Measurements from ENCODE around the gene FNDC7.
"Not testable (repeated sequence)": the region's sequence is repeated elsewhere in the genome, so short reads cannot be mapped to it uniquely, and the experiment has no call there.

Gene FNDC7

DNA sequence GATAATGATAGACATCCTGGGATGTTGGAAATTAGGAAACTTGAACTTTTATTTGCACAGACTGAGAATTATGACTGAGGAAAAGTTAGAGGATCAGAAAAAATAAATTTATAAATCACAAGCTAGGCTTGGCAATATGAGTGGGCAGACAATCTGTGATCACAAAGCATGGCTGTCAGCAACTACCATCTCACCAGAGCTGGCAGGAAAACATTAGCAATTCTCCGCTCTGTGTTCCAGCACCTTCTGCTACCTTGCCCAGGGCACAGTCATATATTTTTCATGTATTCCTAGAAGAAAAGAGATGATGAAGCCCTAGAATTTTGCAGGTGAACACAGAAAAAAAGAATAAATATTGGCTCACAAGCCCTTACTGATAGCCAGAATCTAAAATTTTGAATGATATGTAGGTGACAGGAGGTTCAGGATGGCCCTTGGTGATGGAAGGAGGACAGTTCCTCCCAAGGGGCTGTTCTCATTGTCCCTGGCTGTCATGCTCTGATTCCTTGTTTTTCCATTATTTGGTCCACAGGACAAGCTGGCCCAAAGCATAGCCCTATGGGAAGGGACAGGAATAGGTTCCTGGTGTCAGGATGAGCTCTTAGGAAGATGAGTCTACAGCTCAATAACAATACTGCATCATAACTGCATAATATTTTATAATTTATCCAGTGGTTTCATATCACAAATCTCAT, 21.6 kb downstream of the FNDC7 start:
- DNase-seq (ENCODE audit: low spot score): no peak

DNA sequence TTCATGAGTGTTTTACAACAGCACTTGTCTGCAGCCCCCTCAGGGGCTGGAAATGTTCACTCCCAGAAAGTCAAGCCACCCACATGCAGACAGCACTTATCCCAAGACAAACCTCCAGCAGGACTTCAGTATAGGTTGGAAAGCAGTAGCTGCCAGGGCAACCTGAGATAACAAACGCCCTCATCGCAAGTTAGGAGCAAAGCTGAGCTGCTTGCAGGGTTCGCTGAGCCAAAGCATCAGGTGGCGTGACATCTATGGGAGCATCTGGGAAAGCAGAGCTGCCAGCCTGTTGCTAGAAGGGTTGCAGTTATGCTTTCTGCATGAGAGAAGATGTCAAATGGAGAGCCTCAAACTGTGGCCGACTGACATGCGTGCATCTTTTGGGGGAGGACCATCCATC, 29.5 kb downstream of the FNDC7 start:
- DNase-seq (ENCODE audit: low spot score): no peak

DNA sequence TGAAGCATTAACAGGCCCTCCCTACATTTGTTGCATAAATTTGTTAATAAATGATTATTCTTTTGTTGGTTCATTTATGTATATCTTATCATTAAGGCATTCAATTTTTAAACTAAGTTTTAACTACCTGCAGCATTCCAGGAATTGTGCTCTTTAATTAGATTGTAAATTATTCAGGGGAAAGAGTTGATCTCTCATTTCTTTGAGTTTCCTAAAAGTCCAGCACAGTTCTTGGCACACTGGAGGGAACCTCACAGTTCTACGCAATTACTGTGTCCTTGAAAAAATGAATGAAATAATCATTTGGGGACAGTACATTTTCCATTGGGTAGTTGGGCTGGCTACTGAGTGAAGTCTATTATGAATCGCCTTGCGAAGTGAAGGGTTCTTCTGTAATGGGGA, 33.3 kb downstream of the FNDC7 start:
- DNase-seq (ENCODE audit: low spot score): no peak

DNA sequence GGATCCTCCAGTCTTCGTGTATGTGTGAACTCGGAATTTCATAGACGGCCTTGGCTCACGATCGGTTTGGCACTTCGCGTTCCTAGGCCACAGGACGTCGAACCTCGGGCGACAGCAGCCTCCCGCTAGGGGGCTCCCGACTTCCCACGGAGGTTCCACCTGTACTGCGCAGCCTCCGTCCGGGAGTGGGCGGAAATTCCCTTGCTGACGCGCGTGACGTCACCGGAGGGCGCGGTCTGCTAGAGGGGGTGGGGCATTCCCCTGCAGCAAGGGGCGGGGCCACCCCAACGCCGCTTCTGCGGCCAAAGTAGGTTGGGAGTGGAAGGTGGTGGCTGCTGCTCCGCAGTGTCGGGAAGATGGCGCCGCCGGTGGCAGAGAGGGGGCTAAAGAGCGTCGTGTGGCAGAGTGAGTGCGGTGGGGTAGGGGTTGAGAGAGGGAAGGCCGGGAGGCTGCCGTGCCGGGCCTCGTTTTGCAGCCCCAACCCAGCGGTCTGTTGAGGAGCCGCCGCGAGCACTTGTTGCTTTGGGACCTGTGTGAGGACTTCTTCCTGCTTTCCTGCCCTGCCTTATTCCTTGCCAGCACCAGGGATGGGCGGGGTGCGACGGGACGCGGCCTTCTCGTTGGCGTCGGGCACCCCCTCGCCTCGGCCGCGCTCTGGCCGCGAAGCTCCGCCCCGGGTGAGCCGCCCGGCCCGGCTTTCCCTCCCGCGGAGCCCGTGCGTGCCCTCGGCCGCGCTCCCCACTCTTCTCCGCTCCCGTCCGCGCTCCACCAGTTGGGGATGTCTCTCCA, 33.9 kb downstream of the FNDC7 start, which contains the start of gene STXBP3:
Gene STXBP3, plus strand, starts transcription at position 293 of the 789 bp plus-strand sequence. Its CDS starts 64 bp downstream, at position 357.
- DNase-seq (ENCODE audit: low spot score): peak; percentile 99

DNA sequence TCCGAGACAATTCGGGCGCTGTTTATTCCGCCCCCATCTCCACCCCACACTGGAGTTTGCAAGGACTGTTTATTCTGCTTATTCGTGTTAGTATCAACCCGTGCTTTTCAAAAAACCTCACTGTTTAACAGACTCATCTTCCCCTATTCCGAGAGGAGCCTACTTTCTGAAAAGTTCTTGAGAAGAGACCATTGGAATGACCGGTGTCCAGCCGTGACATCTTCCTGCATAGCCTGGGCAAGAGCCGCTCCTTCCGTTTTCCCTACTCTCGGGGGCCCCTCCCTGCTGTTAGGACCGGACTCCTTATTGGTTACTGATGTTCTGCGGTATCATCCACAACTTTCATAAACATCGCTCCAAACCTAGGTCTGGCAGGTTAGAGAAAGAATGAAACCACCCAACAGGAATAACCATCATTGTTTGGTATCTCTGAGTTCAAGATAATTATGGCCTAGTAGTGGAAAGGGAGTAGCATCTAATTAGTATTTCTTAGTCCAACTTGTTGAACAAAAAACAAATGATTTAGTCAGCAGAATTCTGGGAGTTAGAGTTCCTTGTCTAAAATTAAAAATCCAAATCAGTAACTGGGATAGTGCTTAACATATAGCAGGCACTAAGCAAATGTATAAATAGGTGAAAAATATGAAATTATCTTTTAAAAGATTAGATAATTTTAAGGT, 34.6 kb downstream of the FNDC7 start:
- DNase-seq (ENCODE audit: low spot score): peak; percentile 81

DNA sequence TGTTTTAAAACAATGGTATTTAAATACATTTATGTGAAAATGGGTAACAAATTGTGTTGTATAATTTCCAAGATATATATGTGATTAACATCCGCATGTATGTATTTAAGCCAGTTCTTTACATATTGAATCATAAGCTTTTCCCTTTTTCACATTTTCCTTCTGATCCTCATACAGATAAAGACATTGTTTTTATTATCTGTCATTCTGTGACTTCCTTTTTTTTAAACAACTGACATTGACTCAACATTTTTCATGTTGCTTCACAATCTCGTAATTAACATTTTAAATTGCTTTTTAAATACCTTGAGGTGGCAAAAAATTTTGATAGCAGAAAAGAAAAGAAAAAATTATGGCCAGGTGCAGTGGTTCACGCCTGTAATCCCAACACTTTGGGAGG, 35.2 kb downstream of the FNDC7 start:
- DNase-seq (ENCODE audit: low spot score): no peak

DNA sequence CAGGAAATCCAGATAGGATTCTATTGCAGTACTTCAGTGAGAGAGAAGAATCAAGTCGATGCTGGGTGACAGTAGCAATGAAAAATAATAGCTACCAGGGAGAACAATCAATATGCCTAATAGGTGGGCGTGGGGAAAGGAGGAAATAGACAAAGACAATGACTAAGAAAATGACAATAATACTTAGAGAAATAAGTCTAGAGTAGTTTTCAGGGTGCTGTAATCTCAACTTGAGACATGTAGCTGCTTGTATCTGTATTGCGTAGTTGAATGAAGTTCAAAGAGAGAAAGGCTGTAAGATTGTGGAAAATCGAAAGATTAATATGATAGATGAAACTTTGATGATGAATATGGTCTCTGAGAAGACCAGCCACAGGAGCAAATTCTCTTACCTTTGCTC, 36.4 kb downstream of the FNDC7 start:
- no peak for DNase-seq (ENCODE audit: low spot score)

DNA sequence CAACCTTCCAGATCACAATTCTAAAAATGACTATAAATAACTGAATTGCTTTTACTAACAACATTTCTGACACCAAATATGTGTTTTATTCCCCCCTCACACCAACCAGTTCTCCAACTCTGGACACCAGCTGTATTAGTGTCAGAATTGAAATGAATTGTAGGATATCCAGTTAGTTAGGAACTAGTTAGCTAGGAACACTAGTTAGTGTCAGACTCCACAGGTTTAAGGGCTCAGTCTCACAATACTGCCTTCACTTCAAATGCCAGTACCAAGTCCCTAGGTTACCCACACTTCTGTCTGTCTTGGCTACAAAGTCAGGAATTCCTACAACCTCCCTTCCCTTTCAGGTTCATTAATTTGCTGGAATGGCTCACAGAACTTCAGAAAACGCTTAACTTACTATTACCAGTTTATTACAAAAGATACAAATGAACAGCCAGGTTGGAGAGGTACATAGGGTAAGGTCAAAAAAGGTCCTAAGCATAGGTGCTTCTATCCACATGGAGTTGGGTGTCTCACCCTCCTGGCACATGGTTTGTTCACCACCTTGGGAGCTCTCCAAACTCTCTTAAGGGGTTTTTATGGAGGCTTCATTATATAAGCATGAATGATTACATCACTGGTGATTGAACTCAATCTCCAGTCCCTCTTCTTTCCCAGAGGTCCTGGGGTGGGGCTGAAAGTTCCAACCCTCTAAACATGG, 37.9 kb downstream of the FNDC7 start:
- DNase-seq (ENCODE audit: low spot score): no peak

DNA sequence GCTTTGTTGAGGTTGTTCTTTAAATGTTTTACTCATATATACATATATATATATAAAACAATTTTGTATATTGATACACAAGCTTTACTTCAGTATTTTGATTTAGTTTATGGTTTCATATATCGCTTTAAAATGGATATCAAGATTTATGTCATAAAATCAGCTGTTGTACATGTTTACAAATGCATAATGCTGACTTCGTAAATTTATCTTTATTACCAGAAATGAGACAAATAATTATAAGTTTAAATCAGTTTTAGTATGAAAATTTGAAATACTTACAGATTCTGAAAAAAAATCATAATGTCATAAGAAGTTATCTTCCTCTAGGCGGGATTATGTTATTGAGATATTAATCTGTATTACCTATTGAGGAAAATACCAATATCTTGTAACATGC, 40.7 kb downstream of the FNDC7 start:
- no peak for DNase-seq (ENCODE audit: low spot score)

DNA sequence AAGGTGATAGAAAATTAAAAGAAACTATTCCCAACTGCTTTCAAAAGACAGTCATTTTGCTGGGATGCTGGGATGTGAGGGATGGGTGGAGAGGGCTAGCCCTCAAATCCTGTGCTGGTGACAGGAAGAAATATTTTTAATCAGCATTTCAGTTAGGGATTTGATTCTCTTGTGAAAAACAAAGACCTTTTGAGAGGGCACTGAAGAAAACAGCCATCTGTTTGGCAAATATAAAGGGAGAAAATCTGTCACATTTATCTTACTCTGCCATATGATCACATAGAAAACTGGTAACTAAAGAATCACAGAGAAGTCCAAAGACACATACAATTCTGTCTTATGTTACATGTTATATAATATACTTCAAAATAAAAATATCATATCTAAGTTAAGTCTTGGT, 46.1 kb downstream of the FNDC7 start:
- DNase-seq (ENCODE audit: low spot score): no peak

DNA sequence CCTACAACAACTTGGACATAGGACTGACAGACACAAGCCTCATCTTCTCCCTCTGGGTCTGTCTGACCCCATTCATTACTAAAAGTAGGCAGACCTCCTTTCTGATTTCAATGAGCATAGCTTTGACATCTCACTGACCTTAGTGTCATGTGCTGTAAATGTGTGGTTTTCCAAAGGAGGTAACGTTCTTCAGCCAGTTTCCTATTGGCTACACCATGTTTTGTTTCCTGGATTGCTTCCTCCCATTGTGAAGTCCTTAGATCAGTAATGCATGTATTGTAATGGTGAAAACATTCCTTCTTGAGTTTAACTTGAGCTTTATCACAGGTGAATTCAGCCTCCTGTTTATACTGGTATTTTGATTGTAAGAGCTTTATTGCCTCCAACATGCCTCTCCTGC, 54.4 kb downstream of the FNDC7 start:
- no peak for DNase-seq (ENCODE audit: low spot score)

DNA sequence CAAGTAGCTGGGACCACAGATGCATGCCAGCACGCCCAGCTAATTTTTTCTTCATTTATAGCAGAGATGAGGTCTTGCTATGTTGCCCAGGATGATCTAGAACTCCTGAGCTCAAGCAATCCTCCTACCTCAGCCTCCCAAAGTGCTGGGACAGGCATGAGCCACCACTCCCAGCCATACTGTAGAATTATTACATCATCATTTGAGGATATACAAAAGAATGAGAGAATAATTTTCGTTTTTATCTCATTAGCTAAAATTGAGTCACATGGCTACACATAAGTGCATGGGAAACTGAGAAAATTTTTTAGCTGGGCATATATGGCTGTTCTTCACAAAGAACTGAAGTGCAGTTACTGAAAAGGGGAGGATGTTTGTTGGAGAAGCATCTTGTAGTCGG, 55.0 kb downstream of the FNDC7 start:
- DNase-seq (ENCODE audit: low spot score): no peak

DNA sequence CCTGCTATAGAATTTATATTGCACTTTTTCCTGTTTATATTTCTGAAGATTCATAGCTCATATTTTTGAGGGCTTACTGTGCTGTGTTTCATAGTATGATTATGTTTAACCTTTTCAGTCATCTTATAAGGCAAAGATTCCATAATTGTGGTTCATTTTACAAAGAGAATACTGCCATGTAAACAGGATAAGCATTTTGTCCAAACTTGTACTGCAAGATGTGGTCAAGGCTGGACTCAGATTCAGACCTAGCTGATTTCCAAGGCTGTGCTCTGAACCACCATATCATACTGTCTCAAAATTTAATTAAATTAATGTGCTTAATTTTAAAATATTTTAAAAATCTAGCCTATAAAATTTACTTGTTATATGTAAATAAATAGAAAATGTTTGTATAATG, 65.1 kb downstream of the FNDC7 start:
- DNase-seq (ENCODE audit: low spot score): no peak

DNA sequence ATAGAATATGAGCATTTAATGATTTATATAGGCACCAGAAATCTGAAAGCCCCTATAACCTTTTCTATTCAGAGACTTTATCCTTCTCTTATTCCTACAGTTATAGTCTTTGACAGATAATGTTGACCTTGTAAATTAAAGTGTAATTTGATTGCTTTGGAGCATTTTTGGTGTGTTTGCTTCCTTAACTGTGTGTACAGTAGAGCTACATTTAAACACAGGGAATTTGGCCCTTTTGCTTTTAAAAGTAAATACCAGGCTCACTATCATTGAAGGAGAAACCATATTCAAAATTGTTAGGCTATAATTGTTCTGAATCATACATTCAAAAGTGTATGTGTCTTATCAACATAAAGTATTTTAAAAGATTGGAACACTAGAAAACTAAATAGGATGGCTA, 66.7 kb downstream of the FNDC7 start:
- no peak for DNase-seq (ENCODE audit: low spot score)

DNA sequence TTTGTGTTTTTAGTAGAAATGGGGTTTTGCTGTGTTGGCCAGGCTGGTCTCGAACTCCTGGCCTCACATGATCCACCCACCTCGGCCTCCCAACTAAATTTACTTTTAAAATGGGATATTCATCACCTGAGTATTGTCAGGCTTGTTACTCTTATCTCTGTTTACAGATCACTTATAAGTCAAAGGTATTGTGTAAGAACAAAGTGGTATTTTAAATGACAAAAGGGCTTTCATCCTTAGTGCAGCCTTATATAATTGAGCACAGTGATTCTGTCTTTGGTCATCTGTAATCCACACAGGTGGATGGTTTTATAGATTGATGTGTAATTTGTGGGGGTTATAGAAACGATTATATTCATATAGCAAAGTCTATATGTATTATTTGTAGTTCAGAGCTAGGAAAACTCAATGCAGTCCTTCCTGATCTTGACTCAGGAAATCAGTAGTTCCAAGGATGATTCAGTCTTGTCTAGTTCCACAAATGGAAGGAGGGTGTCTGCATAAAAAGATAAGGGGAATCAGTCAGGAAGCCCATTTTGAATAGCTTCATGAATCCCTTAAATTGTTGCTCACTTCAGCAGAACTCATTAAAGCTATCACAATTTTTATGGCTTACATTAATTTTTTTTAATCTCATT, 68.3 kb downstream of the FNDC7 start:
- DNase-seq (ENCODE audit: low spot score): no peak

DNA sequence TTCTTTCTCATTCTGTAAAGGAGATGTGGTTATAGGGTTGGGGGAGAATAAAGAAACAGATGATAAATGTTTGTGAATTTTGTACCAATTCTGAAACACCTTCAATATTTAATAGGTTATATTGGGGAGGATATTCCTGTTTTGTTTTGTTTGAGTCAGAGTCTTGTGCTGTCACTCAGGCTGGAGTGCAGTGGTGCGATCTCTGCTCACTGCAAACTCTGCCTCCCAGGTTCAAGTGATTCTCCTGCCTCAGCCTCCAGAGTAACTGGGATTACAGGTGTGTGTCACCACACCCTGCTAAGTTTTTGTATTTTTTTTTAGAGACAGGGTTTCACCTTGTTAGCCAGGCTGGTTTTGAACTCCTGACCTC, 68.9 kb downstream of the FNDC7 start:
- DNase-seq (ENCODE audit: low spot score): not testable (repeated sequence)

DNA sequence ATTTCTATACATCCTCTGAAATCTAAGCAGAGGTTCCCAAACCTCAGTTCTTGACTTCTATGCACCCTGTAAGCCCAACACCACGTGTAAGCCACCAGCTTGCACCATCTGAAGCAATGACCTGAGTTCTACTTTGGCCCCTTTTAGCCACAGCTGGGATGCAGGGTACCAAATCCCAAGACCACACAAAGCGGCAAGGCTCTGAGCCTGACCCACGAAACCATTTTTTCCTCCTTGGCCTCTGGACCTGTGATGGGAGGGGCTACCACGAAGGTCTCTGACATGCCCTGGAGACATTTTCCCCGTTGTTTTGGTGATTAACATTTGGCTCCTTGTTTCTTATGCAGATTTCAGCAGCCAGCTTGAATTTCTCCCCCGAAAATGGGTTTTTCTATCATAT, 72.6 kb downstream of the FNDC7 start:
- no peak for DNase-seq (ENCODE audit: low spot score)

DNA sequence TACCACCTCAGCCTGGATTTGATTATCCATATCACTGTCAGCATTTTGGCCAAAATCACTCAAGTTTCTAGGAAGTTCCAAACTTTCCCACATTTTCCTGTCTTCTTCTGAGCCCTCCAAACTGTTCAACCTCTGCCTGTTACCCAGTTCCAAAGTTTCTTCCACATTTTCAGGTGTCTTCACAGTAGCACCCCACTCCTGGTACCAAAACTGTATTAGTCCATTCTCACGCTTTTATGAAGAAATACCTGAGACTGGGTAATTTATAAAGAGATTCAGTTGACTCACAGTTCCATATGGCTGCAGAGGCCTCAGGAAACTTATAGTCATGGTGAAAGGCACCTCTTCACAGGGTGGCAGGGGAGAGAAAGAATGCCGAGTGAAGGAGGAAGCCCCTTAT, 73.2 kb downstream of the FNDC7 start:
- no peak for DNase-seq (ENCODE audit: low spot score)

DNA sequence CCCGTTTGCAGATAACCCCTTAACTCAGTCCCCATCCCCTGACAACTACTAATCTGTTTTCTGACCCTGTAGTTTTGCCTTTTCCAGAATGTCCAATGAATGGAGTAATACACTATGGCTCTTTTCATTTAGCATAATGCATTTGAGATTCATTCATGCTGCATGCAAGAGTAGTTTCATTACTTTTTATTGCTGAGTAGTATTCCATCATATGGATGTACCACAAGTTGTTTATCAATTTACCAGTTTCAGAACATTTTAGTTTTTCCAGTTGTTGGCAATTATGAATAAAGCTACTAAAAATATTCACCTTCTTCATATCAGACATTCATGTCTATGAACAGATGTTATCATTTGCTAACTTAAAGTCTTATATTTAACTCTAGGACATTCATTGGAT, 79.1 kb downstream of the FNDC7 start:
- no peak for DNase-seq (ENCODE audit: low spot score)

All from LoVo (cell line).